Measurements from ENCODE around the gene FOXN3.
"Not testable (repeated sequence)": the region's sequence is repeated elsewhere in the genome, so short reads cannot be mapped to it uniquely, and the experiment has no call there.

FOXN3 gene

GRCh38 chr14:89302396-89302950, 114.6 kb downstream of the FOXN3 start:
- no peak for DNase-seq

- DNase-seq, result no peak
These were observed 117.4 kb downstream of the FOXN3 start for GRCh38 chr14:89299587-89299986.

GRCh38 chr14:89298056-89298834, 118.8 kb downstream of the FOXN3 start:
- DNase-seq, result peak in 2 of 3 experiments; percentile 26 to 91

- DNase-seq, result no peak
These were observed 120.7 kb downstream of the FOXN3 start for GRCh38 chr14:89296281-89296745.

GRCh38 chr14:89294872-89295271, 122.2 kb downstream of the FOXN3 start:
- no peak for DNase-seq

GRCh38 chr14:89294469-89294868, 122.6 kb downstream of the FOXN3 start:
- DNase-seq, result not testable (repeated sequence)

GRCh38 chr14:89294060-89294459, 123.0 kb downstream of the FOXN3 start:
- DNase-seq, result no peak

- no peak for DNase-seq
These were observed 123.6 kb downstream of the FOXN3 start for GRCh38 chr14:89293314-89293916.

GRCh38 chr14:89292579-89293313, 124.3 kb downstream of the FOXN3 start:
- DNase-seq, result no peak

GRCh38 chr14:89291351-89291940, 125.6 kb downstream of the FOXN3 start:
- DNase-seq, result no peak

- DNase-seq, result no peak
These were observed 126.2 kb downstream of the FOXN3 start for GRCh38 chr14:89290813-89291212.

- DNase-seq, result no peak
These were observed 127.6 kb downstream of the FOXN3 start for GRCh38 chr14:89289477-89289876.

GRCh38 chr14:89288114-89288513, 128.9 kb downstream of the FOXN3 start:
- no peak for DNase-seq

GRCh38 chr14:89284333-89285058, 132.5 kb downstream of the FOXN3 start:
- peak in 1 of 3 experiments; percentile 63 for DNase-seq

GRCh38 chr14:89283327-89284060, 133.5 kb downstream of the FOXN3 start:
- peak in 1 of 3 experiments; percentile 21 for DNase-seq

GRCh38 chr14:89282191-89282590, 134.8 kb downstream of the FOXN3 start:
- no peak for DNase-seq

GRCh38 chr14:89280600-89280999, 136.4 kb downstream of the FOXN3 start:
- no peak for DNase-seq

GRCh38 chr14:89279649-89280232, 137.3 kb downstream of the FOXN3 start:
- DNase-seq, result peak; percentile 32 to 95 (median 71)

- peak; percentile 51 to 98 (median 91) for DNase-seq
These were observed 139.8 kb downstream of the FOXN3 start for GRCh38 chr14:89277203-89277602.

GRCh38 chr14:89276424-89276975, 140.5 kb downstream of the FOXN3 start:
- no peak for DNase-seq
